Measurements from ENCODE around the gene CD34.
A peak's percentile ranks its signal among the peaks of the same experiment; 100 is the strongest.

DNA sequence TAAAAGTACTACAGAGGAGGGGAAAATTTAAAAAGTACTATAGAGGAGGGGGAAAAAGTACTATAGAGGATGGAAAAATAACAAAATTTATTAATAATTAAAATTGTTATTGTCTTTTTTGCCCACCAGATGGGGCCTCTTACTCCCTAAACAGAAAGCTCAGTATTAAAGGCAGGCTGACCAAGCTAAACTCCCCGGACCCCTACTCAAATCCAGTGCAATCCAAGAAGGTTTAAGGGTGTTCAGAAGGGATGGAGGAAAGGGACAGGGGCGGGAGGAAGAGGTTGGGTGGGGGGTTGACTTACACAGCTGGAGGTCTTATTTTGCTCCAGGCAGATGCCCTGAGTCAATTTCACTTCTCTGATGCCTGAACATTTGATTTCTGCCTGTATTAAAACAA, 13.7 kb downstream of the CD34 start:
- TF ChIP-seq, protein P1, sequence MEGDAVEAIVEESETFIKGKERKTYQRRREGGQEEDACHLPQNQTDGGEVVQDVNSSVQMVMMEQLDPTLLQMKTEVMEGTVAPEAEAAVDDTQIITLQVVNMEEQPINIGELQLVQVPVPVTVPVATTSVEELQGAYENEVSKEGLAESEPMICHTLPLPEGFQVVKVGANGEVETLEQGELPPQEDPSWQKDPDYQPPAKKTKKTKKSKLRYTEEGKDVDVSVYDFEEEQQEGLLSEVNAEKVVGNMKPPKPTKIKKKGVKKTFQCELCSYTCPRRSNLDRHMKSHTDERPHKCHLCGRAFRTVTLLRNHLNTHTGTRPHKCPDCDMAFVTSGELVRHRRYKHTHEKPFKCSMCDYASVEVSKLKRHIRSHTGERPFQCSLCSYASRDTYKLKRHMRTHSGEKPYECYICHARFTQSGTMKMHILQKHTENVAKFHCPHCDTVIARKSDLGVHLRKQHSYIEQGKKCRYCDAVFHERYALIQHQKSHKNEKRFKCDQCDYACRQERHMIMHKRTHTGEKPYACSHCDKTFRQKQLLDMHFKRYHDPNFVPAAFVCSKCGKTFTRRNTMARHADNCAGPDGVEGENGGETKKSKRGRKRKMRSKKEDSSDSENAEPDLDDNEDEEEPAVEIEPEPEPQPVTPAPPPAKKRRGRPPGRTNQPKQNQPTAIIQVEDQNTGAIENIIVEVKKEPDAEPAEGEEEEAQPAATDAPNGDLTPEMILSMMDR (conservative IDR thresholded peaks at IDR 0.05; ENCODE audit: low read length), result peak; percentile 63
- TF ChIP-seq EZH2phosphoT487 (IDR thresholded peaks at IDR 0.05; ENCODE audit: borderline replicate concordance, low read depth, low read length), result no peak
